Measurements from ENCODE around the gene NRP1.
"Not testable (repeated sequence)": the region's sequence is repeated elsewhere in the genome, so short reads cannot be mapped to it uniquely, and the experiment has no call there.

NRP1 gene

DNA sequence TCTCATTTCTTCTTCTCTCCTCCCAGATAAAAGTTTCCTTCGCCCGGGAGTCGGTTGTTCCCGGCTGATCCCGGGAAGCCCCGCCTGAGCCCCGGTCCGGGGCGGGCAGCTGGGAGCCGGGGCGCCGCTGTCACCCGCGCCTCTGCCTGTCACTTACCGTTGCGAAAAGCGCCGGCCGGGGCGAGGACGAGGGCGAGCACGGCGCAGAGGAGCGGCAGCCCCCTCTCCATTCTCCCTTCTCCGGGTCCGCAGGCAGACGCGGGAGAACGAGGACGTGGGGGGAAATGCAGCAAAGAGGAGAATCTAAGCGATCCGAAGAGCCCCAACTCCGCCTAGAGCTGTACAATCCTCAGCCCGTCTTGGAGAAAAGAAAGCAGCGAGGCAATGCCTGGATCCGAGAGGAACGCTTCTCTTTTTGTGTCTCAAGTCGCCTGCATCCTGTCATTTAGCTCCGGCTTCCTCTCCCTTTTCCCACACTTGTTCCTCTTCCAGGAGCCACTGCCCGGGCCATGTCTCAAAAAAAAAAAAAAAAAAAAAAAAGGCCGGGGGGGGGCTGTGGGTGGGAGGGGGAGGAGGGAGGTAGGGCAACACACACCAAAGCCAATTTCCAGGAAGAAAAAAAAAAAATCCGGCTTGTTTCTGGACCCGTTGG lies at the start of gene NRP1:
NRP1 (minus strand) TSS at position 515 of the 652 bp plus-strand sequence; CDS start at position 230, 285 bp downstream.
- Mint-ChIP-seq H3K27me3 (peaks cover 15% of the 10 kb centered on the region), H3K4me1 (ENCODE audit: low read depth) (peaks cover 22% of the 10 kb centered on the region), H3K27ac (peak within 1 kb of the TSS; percentile 94), H3K9me3 (no peaks in the 10 kb centered on the region), H3K4me3 (peak within 1 kb of the TSS; percentile 96), H3K36me3 (ENCODE audit: low read depth) (peaks cover 66% of the 10 kb centered on the region)
- intact Hi-C loops (cut with micrococcal nuclease): loop anchor here (1.0 to 10.0 kb wide), 4 partner anchors 191 to 441 kb away; no protein-coding TSS in a partner anchor

DNA sequence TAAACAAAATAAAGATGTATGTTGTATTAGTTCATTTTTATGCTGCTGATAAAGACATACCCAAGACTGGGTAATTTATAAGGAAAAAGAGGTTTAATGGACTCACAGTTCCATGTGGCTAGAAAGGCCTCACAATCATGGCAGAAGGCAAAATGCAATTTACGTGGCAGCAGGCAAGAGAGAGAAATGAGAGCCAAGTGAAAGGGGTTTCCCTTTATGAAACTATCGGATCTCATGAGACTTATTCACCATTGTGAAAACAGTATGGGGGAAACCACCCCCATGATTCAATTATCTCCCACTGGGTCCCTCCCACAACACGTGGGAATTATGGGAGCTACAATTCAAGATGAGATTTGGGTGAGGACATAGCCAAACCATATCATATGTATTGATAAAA lies 49.7 kb upstream of the NRP1 start:
- H3K4me3 Mint-ChIP-seq; H3K36me3 Mint-ChIP-seq (ENCODE audit: low read depth); H3K9me3 Mint-ChIP-seq; H3K27ac Mint-ChIP-seq; H3K4me1 Mint-ChIP-seq (ENCODE audit: low read depth); intact Hi-C loops (cut with micrococcal nuclease): not testable (repeated sequence)
- peaks cover 38% of the 10 kb centered on the region for H3K27me3 Mint-ChIP-seq

DNA sequence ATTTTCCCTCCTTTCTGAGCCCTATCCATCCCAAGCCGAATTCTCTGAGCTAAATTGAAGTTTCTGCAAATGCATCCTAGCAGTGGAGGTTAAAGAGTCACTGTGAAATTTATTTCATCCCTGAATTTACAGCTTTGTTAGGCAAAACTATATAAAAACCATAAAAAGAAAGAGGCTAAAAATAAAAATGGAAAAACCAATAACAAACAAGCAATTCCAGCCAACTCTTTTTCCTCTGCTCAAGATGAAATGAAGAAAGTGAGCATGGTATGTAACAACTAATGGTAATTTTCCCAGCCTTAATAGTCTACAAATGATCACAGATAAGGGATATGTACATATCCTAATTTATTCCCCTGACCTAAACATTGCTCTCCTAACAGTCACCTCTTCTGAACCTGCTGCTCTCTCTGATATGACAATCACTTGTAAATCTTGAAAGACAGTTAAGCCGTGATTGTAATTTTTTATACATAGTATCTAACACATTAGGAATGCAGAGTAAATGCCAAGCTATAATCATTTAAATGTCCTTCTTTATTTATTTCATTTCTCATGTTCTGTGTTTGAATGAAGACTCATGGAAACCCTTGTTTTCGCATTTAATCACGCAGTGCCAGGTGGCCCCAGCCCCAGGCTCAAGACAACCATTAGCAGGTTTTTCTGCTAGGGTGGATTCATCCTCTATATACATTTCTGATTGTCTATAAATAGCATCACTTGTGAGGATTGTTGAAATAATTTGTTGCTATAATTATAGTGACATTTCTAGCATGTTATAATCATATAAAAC lies 48.6 kb upstream of the NRP1 start:
- intact Hi-C loops (cut with micrococcal nuclease): no loop called here
- no peaks in the 10 kb centered on the region for H3K9me3 Mint-ChIP-seq
- peaks cover 12% of the 10 kb centered on the region for H3K4me1 Mint-ChIP-seq (ENCODE audit: low read depth)
- no peak overlapping the region for H3K4me3 Mint-ChIP-seq
- no peak overlapping the region for H3K27ac Mint-ChIP-seq
- no peaks in the 10 kb centered on the region for H3K36me3 Mint-ChIP-seq (ENCODE audit: low read depth)
- H3K27me3 Mint-ChIP-seq: peaks cover 35% of the 10 kb centered on the region

DNA sequence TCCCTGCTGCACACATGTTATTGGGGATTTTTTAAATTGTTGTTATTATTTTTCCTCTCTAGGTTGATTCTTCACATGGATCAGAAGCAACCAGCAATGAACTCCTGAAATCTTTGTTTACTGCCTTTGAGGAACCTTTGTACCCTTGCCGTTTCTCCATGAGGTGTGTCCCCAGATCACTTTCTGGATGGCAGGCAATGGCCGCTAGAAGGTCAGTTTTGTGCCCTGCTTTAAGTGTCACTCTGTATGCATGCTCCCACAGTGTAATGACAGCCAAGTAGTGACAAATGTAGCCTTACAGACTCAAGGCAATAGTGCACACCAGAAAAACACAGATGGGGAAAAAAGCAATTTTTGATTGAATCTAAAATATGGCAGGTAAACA lies 47.7 kb upstream of the NRP1 start:
- H3K36me3 Mint-ChIP-seq (ENCODE audit: low read depth): no peaks in the 10 kb centered on the region
- H3K9me3 Mint-ChIP-seq: no peaks in the 10 kb centered on the region
- H3K27me3 Mint-ChIP-seq: peaks cover 33% of the 10 kb centered on the region
- intact Hi-C loops (cut with micrococcal nuclease): no loop called here
- H3K27ac Mint-ChIP-seq: no peak overlapping the region
- H3K4me1 Mint-ChIP-seq (ENCODE audit: low read depth): peaks cover 21% of the 10 kb centered on the region
- H3K4me3 Mint-ChIP-seq: no peak overlapping the region

DNA sequence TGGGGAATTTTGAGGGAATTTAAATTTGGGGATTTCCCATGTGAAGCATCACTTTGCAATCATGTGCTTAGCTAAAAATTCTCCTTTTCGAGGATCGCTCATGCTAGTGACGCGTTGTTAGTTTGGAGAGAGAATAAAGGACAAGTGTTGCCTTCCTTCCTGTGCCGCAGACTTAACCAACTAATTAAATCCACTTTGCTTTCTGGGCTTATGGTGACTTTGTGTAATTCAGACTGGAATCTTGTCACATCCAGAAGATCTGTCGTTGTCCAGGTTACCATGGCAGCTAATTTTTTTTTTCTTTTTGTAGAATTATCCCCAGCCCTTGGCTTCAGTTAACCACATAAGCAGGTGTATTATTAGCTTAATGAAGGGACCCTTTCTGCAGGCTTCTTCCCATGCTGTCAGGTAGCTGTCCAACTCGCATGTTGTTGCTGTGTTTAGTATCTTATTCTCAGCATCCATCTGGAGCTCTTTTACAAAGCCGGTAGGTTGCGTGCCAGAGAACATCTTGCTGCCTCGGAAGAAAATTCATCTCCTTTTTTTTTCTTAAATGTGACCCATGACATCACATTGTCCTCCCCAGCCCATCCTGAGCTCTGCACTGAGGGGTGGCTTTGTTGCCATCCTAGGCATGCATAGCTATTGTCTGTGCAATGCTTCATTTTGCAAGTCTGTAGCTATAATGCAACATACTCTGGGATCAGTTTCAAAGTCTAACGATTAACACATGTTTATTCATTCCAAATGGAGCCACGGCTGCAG lies 47.2 kb upstream of the NRP1 start:
- Mint-ChIP-seq H3K27me3 (peaks cover 28% of the 10 kb centered on the region), H3K27ac (no peak overlapping the region), H3K4me3 (no peak overlapping the region), H3K36me3 (ENCODE audit: low read depth) (no peaks in the 10 kb centered on the region), H3K4me1 (ENCODE audit: low read depth) (peaks cover 26% of the 10 kb centered on the region), H3K9me3 (no peaks in the 10 kb centered on the region)
- intact Hi-C loops (cut with micrococcal nuclease): no loop called here

DNA sequence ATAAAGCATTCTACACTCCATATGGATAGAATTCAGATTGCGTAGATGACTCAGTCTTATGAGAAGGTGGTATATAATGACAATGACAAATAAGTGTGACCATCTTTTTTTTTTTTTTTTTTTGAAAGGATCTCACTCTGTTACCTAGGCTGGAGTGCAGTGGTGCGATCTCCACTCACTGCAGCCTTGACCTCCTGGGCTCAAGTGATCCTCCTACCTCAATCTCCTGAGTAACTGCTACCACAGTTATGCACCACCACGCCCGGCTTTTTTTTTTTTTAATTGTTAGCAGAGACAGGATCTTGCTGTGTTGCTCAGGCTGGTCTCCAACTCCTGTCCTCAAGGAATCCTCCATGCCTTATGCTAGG lies 43.2 kb upstream of the NRP1 start:
- H3K4me3 Mint-ChIP-seq: no peak overlapping the region
- intact Hi-C loops (cut with micrococcal nuclease): no loop called here
- no peaks in the 10 kb centered on the region for H3K36me3 Mint-ChIP-seq (ENCODE audit: low read depth)
- H3K4me1 Mint-ChIP-seq (ENCODE audit: low read depth): peaks cover 26% of the 10 kb centered on the region
- no peaks in the 10 kb centered on the region for H3K9me3 Mint-ChIP-seq
- H3K27me3 Mint-ChIP-seq: peaks cover 14% of the 10 kb centered on the region
- peak overlapping the region; percentile 39 for H3K27ac Mint-ChIP-seq

DNA sequence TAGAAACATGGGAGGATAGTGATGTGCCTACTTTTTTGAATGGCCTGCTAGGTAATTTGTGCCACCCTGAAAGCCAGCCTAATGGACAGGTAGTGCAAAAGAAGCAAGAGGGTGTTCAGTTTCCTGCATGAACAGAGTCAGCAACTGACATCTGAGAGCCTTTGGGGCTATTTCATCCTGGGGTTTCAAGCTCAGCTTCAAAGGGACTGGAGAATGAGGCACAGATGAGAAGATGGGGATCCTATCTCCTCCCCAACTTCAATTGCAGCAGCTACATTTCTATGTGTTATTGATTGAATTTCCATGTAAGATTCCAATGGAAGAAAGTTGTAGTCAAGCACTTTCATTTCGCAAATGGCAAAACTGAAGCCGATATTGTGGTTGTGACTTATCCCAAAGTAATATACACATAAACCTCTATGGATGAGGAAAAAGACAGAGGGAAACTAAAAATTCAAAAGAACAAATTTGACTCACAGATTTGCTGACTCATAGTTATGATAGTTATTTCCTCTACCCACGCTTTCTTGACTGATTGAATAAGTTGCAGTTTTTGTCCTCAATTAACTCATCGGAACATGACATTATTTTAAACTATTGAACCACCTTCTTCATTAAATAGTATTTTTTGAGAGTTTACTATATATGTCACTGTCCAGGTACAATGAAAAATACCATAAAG lies 42.6 kb upstream of the NRP1 start:
- no peak overlapping the region for H3K4me3 Mint-ChIP-seq
- intact Hi-C loops (cut with micrococcal nuclease): no loop called here
- peak overlapping the region; percentile 39 for H3K27ac Mint-ChIP-seq
- peaks cover 10% of the 10 kb centered on the region for H3K27me3 Mint-ChIP-seq
- peaks cover 26% of the 10 kb centered on the region for H3K4me1 Mint-ChIP-seq (ENCODE audit: low read depth)
- H3K9me3 Mint-ChIP-seq: no peaks in the 10 kb centered on the region
- H3K36me3 Mint-ChIP-seq (ENCODE audit: low read depth): no peaks in the 10 kb centered on the region

DNA sequence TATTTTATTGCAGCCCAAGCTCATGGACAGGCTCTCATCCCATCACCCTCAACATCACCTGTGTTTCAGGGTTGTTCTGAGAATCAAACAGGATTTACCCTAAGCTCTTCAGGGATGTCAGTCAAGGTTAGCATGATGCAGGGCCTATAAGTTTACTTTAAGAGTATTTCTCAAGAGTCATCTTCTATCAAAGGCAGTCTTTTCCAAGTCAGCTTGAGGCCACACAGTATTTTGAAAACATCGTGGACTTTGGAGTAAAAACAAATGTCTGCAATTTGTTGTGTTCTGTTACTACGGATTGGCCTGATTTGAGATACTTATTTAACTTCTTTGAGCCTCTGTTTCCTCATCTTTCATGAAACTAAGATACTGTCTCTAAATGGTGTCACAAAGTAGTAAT lies 42.0 kb upstream of the NRP1 start:
- Mint-ChIP-seq H3K27me3 (peaks cover 7% of the 10 kb centered on the region), H3K36me3 (ENCODE audit: low read depth) (no peaks in the 10 kb centered on the region), H3K9me3 (no peaks in the 10 kb centered on the region), H3K4me3 (no peak overlapping the region), H3K4me1 (ENCODE audit: low read depth) (peaks cover 26% of the 10 kb centered on the region), H3K27ac (no peak overlapping the region)
- intact Hi-C loops (cut with micrococcal nuclease): no loop called here

DNA sequence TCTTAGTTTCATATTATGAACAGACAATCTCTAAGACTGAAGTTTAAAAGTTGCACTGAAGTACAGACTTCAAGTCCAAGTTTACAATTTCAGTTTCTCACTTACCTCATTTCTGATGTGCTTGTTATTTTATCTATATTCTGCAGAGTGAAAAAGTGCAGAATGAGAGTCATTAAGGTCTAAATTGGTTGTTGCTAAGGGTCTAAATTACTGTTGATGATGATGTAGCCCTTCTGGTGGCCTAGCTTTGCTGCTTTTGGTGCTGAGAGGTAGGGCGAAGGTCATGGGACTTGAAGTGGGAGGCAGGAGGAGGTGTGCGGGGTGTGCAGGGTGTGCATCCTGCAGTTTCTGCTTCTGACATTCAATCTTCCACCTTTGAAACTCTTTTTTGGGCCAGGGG lies 38.8 kb upstream of the NRP1 start:
- H3K27ac Mint-ChIP-seq: no peak overlapping the region
- H3K4me1 Mint-ChIP-seq (ENCODE audit: low read depth): peaks cover 21% of the 10 kb centered on the region
- H3K9me3 Mint-ChIP-seq: peaks cover 19% of the 10 kb centered on the region
- H3K36me3 Mint-ChIP-seq (ENCODE audit: low read depth): no peaks in the 10 kb centered on the region
- intact Hi-C loops (cut with micrococcal nuclease): no loop called here
- H3K4me3 Mint-ChIP-seq: no peak overlapping the region
- H3K27me3 Mint-ChIP-seq: no peaks in the 10 kb centered on the region

DNA sequence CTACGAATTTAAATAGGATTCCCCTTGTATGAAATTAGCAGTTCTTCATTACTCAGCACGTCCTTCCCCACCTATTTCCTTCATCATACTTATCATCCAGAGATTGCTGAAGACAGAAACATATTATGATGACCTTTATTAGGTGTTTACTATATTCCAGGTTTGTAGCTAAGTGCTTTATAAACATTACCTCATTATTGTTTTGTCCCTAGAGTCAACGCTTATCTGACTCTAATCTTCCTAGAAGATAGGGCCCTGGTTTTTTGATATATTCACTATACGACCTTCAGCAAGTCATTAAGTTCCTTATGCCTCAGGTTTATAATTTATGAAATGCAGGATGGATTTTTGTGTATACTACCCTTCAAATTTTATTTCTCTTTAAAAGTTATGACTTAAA lies 36.8 kb upstream of the NRP1 start:
- intact Hi-C loops (cut with micrococcal nuclease): no loop called here
- H3K27me3 Mint-ChIP-seq: no peaks in the 10 kb centered on the region
- peaks cover 18% of the 10 kb centered on the region for H3K4me1 Mint-ChIP-seq (ENCODE audit: low read depth)
- H3K9me3 Mint-ChIP-seq: peaks cover 33% of the 10 kb centered on the region
- no peak overlapping the region for H3K4me3 Mint-ChIP-seq
- H3K27ac Mint-ChIP-seq: no peak overlapping the region
- H3K36me3 Mint-ChIP-seq (ENCODE audit: low read depth): no peaks in the 10 kb centered on the region

DNA sequence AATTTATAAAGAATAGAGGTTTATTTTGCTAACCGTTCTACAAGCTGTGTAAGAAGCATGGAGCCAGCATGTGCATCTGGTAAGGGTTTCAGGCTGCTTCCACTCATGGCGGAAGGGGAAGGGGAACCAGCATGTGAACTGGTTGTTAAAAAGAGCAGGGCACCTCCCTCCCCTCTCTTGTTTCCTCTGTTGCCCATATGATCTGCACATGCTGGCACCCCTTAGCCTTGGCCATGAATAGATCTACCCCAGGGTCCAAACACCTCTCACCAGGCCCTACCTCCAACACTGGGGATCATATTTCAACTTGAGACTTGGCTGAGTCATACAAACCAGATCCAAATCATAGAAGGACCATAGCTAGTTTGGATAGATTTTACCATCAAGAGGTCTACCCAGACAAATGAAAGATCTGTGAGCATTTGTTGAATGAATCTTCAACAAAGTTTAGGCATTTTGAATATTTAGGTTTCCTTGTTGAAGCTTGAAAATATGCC lies 36.0 kb upstream of the NRP1 start:
- H3K36me3 Mint-ChIP-seq (ENCODE audit: low read depth): no peaks in the 10 kb centered on the region
- H3K27ac Mint-ChIP-seq: no peak overlapping the region
- peaks cover 38% of the 10 kb centered on the region for H3K9me3 Mint-ChIP-seq
- H3K4me1 Mint-ChIP-seq (ENCODE audit: low read depth): peaks cover 26% of the 10 kb centered on the region
- no peaks in the 10 kb centered on the region for H3K27me3 Mint-ChIP-seq
- H3K4me3 Mint-ChIP-seq: no peak overlapping the region
- intact Hi-C loops (cut with micrococcal nuclease): no loop called here

DNA sequence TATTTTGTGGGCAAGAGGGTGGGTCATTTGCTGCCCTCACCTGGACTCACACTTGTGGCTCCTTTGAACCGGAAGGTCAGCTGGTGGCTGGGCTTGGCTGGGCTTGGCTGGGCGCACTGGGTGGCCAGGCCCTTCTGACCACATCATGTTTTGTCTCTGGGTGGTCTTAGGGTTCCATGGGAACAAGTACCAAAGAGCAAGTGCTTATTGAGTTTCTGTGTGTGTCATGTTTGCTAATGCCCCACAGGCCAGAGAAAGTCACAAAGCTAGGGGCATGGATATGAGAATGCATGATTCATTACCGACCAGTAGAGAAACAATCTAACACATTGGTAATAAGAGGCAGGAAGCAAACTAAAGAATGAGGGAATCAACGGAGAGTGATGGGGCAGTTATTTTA lies 33.6 kb upstream of the NRP1 start:
- H3K27me3 Mint-ChIP-seq: no peaks in the 10 kb centered on the region
- H3K9me3 Mint-ChIP-seq: peaks cover 46% of the 10 kb centered on the region
- H3K27ac Mint-ChIP-seq: peak overlapping the region; percentile 17
- H3K36me3 Mint-ChIP-seq (ENCODE audit: low read depth): no peaks in the 10 kb centered on the region
- no peak overlapping the region for H3K4me3 Mint-ChIP-seq
- peaks cover 43% of the 10 kb centered on the region for H3K4me1 Mint-ChIP-seq (ENCODE audit: low read depth)
- intact Hi-C loops (cut with micrococcal nuclease): no loop called here

DNA sequence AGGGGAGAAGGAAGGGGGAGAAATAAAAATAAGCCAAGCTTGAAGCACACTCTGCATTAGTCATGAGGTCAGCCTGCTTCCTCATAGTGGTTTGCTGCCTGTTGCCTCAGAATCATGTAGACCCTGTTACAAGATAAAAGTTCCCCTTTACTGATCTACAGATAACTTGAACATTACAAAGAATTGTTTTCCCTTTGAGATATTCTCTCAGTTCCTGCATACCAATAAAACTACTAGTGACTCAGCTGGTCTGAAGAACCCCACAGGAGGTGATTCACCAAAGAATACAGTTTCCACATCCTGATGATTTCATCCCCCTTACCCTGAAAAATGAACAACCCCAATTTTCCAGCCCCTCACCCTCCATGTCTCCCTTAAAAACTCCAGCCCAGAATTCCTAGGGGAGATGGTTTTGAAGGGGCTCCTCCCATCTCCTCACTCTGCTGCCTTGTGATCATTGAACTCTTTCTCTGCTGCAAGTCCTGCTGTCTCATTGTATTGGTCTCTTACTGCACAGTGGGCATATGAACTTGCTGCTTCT lies 31.5 kb upstream of the NRP1 start:
- peaks cover 6% of the 10 kb centered on the region for H3K36me3 Mint-ChIP-seq (ENCODE audit: low read depth)
- peaks cover 60% of the 10 kb centered on the region for H3K9me3 Mint-ChIP-seq
- H3K4me3 Mint-ChIP-seq: no peak overlapping the region
- H3K27me3 Mint-ChIP-seq: no peaks in the 10 kb centered on the region
- H3K4me1 Mint-ChIP-seq (ENCODE audit: low read depth): peaks cover 43% of the 10 kb centered on the region
- H3K27ac Mint-ChIP-seq: peak overlapping the region; percentile 90
- intact Hi-C loops (cut with micrococcal nuclease): no loop called here
